Kidney (tissue), 14 donors: ENCODE results near the gene TMEM208. TPM values are rescaled to one million over a fixed set of nuclear protein-coding genes. Genes with fewer than 3 reads are reported as not detected.

Experiments
- DNase-seq, 5 donors: peaks; one replicate each; pipeline ENCODE4 v3.0.0-alpha.2; 2013 to 2020
- FAIRE-seq: peaks from 2 replicates; lab custom pipeline; 2012; peaks lifted over from hg19 to GRCh38; lab: Jason Lieb, UNC
- H3K27ac ChIP-seq, 2 donors: one replicate each; pipeline ENCODE4 v1.7.0; 2013; ENCODE audit warnings: low read depth in 2 of 2, low read length in 2 of 2, inconsistent platforms in 1 of 2
- H3K27me3 ChIP-seq: one replicate; pipeline ENCODE4 v1.7.1; 2013; ENCODE audit warnings: low read length, inconsistent platforms; ENCODE audit not compliant: control insufficient read depth, insufficient read depth
- H3K36me3 ChIP-seq, 3 donors: one replicate each; pipeline versions ENCODE4 v1.7.0 to v1.7.1; 2013; ENCODE audit warnings: low read length in 3 of 3, control low read depth in 1 of 3, inconsistent platforms in 1 of 3; ENCODE audit not compliant: insufficient read depth in 3 of 3, control insufficient read depth in 2 of 3
- H3K4me1 ChIP-seq, 3 donors: one replicate each; pipeline versions ENCODE4 v1.7.0 to v1.7.1; 2013; ENCODE audit warnings: low read length in 3 of 3, inconsistent platforms in 1 of 3, low read depth in 1 of 3; ENCODE audit not compliant: control insufficient read depth in 2 of 3, insufficient read depth in 2 of 3
- H3K4me3 ChIP-seq, 3 donors: one replicate each; pipeline versions ENCODE4 v1.7.0 to v1.8.1; 2013; ENCODE audit warnings: low read length in 3 of 3, control low read depth in 1 of 3, inconsistent platforms in 1 of 3
- H3K9ac ChIP-seq, 3 donors: one replicate each; pipeline versions ENCODE4 v1.7.0 to v1.7.1; 2013; ENCODE audit warnings: low read length in 3 of 3, control low read depth in 1 of 3, inconsistent platforms in 1 of 3
- H3K9me3 ChIP-seq, 3 donors: one replicate each; pipeline versions ENCODE4 v1.7.0 to v1.7.1; 2013; ENCODE audit warnings: low read length in 3 of 3, control low read depth in 1 of 3, inconsistent platforms in 1 of 3; ENCODE audit not compliant: control insufficient read depth in 2 of 3, insufficient read depth in 1 of 3
- CTCF ChIP-seq: IDR thresholded peaks from 3 replicates; pipeline ENCODE4 v1.5.1; 2012; ENCODE audit warnings: mild to moderate bottlenecking, moderate library complexity, borderline replicate concordance; ENCODE audit not compliant: insufficient read depth; ENCODE audit errors: extremely low read depth
- intact Hi-C: fragments of 100-400 bp; cut with DNase I; formaldehyde crosslinking; loops from one replicate; pipeline ENCODE4 v1.11.1; 2022
- polyA plus RNA-seq: library from polyadenylated mRNA; stranded (reverse); fragments of 350-450 nt; fragmentation: Illumina TruSeq; extraction: RNeasy Lipid Tissue Mini Kit (QIAGEN cat#74804); gene quantifications from one replicate; pipeline ENCODE4 v1.2.3, GENCODE V29; 2014; ENCODE audit warnings: low read depth, low replicate concordance; ENCODE audit not compliant: insufficient read depth
- total RNA-seq: library from RNA; stranded (reverse); fragmentation: NEBNext Ultra II Directional; extraction: Animal tissue kit (Norgen Biotek cat#: 25700); gene quantifications from one replicate; pipeline ENCODE4 v1.2.1, GENCODE V29; 2021
- donor health status: control.
- donor health status: control.
- donor health status: control.
- donor health status: control.
- donor health status: control.
- donor health status: DM: yes; HTN: yes; CAD: no.
- donor health status: Normal renal cell carcinoma (clear cell type).

TMEM208 gene
- total and polyA plus RNA-seq, 2 donors from 2014 or later, result 47.1 to 145 TPM

- H3K4me1 ChIP-seq, result no peaks in the 10 kb centered on the region
- intact Hi-C loops, result no loop called here
- FAIRE-seq (no peak), DNase-seq (peak in 1 of 5 donors; percentile 37)
- no peaks in the 10 kb centered on the region for H3K9me3 ChIP-seq
- H3K4me3 ChIP-seq, result no peak overlapping the region
- H3K36me3 ChIP-seq, result no peaks in the 10 kb centered on the region
- no peaks in the 10 kb centered on the region for H3K27me3 ChIP-seq
- no peak overlapping the region for H3K27ac ChIP-seq
- no peak for TF ChIP-seq CTCF
- no peak overlapping the region for H3K9ac ChIP-seq
Measured at GRCh38 chr16:67269766-67270165, 42.8 kb downstream of the TMEM208 start.

- FAIRE-seq (no peak), DNase-seq (peak in 1 of 5 donors; percentile 58)
- no peaks in the 10 kb centered on the region for H3K9me3 ChIP-seq
- no peaks in the 10 kb centered on the region for H3K36me3 ChIP-seq
- no peak for TF ChIP-seq CTCF
- no peak overlapping the region for H3K27ac ChIP-seq
- intact Hi-C loops, result no loop called here
- no peak overlapping the region for H3K4me3 ChIP-seq
- no peaks in the 10 kb centered on the region for H3K27me3 ChIP-seq
- no peaks in the 10 kb centered on the region for H3K4me1 ChIP-seq
- no peak overlapping the region for H3K9ac ChIP-seq
Measured at GRCh38 chr16:67270931-67271338, 44.0 kb downstream of the TMEM208 start.

DNA sequence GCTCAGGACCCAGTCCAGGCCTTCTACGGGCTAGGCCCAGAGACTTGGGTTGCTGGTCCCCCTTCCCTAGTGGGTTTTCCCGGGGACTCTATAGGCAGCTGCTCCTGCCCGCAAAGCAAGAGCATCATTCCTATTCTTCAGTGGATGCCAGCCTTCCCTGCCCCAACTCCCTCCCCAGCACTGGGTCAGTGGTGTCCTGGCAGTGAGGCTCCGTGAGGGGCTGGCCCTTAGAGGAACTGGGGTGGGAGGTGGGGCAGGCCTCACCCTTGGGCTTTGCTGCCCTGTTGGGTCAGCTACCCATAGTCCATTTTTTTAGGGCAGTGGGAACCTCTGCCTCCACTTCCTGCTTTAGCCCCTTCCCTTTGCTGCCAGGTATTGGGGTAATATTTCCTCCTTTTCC, 44.5 kb downstream of the TMEM208 start:
- DNase-seq, result peak in 1 of 5 donors; percentile 42
- intact Hi-C loops, result no loop called here

More for the DNA sequence above, 44.5 kb downstream of the TMEM208 start:
- Histone ChIP-seq H3K27ac (no peak overlapping the region), H3K9me3 (no peaks in the 10 kb centered on the region), H3K4me3 (no peak overlapping the region), H3K36me3 (no peaks in the 10 kb centered on the region), H3K9ac (no peak overlapping the region), H3K4me1 (no peaks in the 10 kb centered on the region), H3K27me3 (no peaks in the 10 kb centered on the region)
- TF ChIP-seq CTCF, result no peak
- FAIRE-seq, result no peak
